GM12878 (cell line): ENCODE measurements around the gene THAP3. TPM values are rescaled to one million over a fixed set of nuclear protein-coding genes. Genes with fewer than 3 reads are reported as not detected.
A peak's percentile ranks its signal among the peaks of the same experiment; 100 is the strongest.

ENCODE experiments used
- CHD1 ChIP-seq: IDR thresholded peaks from 2 replicates; pipeline ENCODE4 v1.6.1; 2012; ENCODE audit warnings: low read depth, low read length, improper control_type of control experiment
- CHD4 ChIP-seq: fragments of 200-600 bp; sonication (generic); IDR thresholded peaks from 2 replicates; pipeline ENCODE4 v1.6.1; 2016; ENCODE audit warnings: mild to moderate bottlenecking
- CREB1 ChIP-seq: IDR thresholded peaks from 2 replicates; pipeline ENCODE4 v1.6.1; 2012; ENCODE audit warnings: low read depth, mild to moderate bottlenecking, inconsistent platforms
- POLR2A ChIP-seq: IDR thresholded peaks from 2 replicates; pipeline ENCODE4 v1.6.1; 2011; ENCODE audit warnings: low read depth, mild to moderate bottlenecking, low read length
- SIX5 ChIP-seq: IDR thresholded peaks from 2 replicates; pipeline ENCODE4 v1.6.1; 2011; ENCODE audit warnings: mild to moderate bottlenecking, low read depth, low read length, moderate library complexity; ENCODE audit not compliant: severe bottlenecking
- SMAD1 ChIP-seq: fragments of 450-650 bp; IDR thresholded peaks from 2 replicates; pipeline ENCODE4 v1.6.1; 2018; ENCODE audit warnings: mild to moderate bottlenecking, low read depth; ENCODE audit not compliant: partially characterized antibody
- TAF1 ChIP-seq: IDR thresholded peaks from 2 replicates; pipeline ENCODE4 v1.6.1; 2011; ENCODE audit warnings: mild to moderate bottlenecking, low read depth, low read length, borderline replicate concordance
- ZBED1 ChIP-seq: IDR thresholded peaks from 2 replicates; pipeline ENCODE4 v1.6.1; 2016; ENCODE audit warnings: borderline replicate concordance
- ZNF24 ChIP-seq: fragments of 450-650 bp; IDR thresholded peaks from 2 replicates; pipeline ENCODE4 v1.6.1; 2017; ENCODE audit warnings: antibody characterized with exemption, mild to moderate bottlenecking
- polyA plus RNA-seq, 11 experiments: library from polyadenylated mRNA; depleted of rRNA in 4 of 11; unstranded in 6 of 11; stranded (reverse) in 5 of 11; fragments of >200 nt; fragmentation: Nextera tagmentation in 4 of 11; fragmentation: Illumina TruSeq in 1 of 11; extraction: Ambion mirVana in 4 of 11; extraction: Trizol in 1 of 11; gene quantifications; 1 replicate in 1 of 11; 2 replicates in 10 of 11; pipeline versions ENCODE4 v1.2.1 to v1.2.3, GENCODE V29; 2011 to 2016; ENCODE audit warnings: inconsistent platforms in 2 of 11, missing spikeins in 2 of 11, low read depth in 1 of 11
- total RNA-seq, 4 experiments: library from RNA; depleted of rRNA in 3 of 4; stranded (reverse); fragments of >200 nt in 3 of 4; fragmentation: Illumina TruSeq in 1 of 4; extraction: Trizol in 1 of 4; gene quantifications; 2 replicates each; pipeline versions ENCODE4 v1.2.1 to v1.2.3, GENCODE V29; 2013 to 2021
- TF ChIP-seq, protein P1 (sequence below): fragments of 450-650 bp; IDR thresholded peaks from 2 replicates; pipeline ENCODE4 v1.6.1; 2016; ENCODE audit warnings: mild to moderate bottlenecking, moderate library complexity, borderline replicate concordance

Gene THAP3
- total and polyA plus RNA-seq, 10 of the 15 experiments (the other 5 are each of a cell fraction or from before 2014, with no cell fraction given): 1.5 to 19.5 (median 11.9) TPM

- TF ChIP-seq CHD1 (no peak), CHD4 (no peak), TAF1 (0 out of 2 replicates have a peak, but pooled peaks have one; percentile 28), POLR2A (peak; percentile 36; the same call in 1 of the 2 replicates), ZBED1 (no peak), CREB1 (peak; percentile 81), ZNF24 (no peak), SMAD1 (no peak), SIX5 (no peak)
- TF ChIP-seq, protein P1, sequence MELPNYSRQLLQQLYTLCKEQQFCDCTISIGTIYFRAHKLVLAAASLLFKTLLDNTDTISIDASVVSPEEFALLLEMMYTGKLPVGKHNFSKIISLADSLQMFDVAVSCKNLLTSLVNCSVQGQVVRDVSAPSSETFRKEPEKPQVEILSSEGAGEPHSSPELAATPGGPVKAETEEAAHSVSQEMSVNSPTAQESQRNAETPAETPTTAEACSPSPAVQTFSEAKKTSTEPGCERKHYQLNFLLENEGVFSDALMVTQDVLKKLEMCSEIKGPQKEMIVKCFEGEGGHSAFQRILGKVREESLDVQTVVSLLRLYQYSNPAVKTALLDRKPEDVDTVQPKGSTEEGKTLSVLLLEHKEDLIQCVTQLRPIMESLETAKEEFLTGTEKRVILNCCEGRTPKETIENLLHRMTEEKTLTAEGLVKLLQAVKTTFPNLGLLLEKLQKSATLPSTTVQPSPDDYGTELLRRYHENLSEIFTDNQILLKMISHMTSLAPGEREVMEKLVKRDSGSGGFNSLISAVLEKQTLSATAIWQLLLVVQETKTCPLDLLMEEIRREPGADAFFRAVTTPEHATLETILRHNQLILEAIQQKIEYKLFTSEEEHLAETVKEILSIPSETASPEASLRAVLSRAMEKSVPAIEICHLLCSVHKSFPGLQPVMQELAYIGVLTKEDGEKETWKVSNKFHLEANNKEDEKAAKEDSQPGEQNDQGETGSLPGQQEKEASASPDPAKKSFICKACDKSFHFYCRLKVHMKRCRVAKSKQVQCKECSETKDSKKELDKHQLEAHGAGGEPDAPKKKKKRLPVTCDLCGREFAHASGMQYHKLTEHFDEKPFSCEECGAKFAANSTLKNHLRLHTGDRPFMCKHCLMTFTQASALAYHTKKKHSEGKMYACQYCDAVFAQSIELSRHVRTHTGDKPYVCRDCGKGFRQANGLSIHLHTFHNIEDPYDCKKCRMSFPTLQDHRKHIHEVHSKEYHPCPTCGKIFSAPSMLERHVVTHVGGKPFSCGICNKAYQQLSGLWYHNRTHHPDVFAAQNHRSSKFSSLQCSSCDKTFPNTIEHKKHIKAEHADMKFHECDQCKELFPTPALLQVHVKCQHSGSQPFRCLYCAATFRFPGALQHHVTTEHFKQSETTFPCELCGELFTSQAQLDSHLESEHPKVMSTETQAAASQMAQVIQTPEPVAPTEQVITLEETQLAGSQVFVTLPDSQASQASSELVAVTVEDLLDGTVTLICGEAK: peak; percentile 65
Observed at GRCh38 chr1:6603238-6603914, 21.3 kb upstream of the THAP3 start (continued).
